HepG2 (cell line): ENCODE results near the gene MRAP. TPM values are rescaled to one million over a fixed set of nuclear protein-coding genes. Genes with fewer than 3 reads are reported as not detected.
"Not testable (repeated sequence)": the region's sequence is repeated elsewhere in the genome, so short reads cannot be mapped to it uniquely, and the experiment has no call there.

ENCODE experiments used
- ATAC-seq: fragments of 200-7000 bp; cut with Tn5 transposase; 3 replicates; pipeline ENCODE4 v1.9.1; 2020; ENCODE audit warnings: mild to moderate bottlenecking, moderate library complexity
- BruUV-seq: library from RNA; stranded (reverse); fragments of 400-500 nt; replicated peaks from 2 replicates; lab custom pipeline; 2021; lab: Mats Ljungman, UMichigan
- CTCF ChIA-PET: fragments of 300-600 bp; formaldehyde crosslinking; extraction: SDS; loops from one replicate; lab custom pipeline; 2021; ENCODE audit warnings: low total read pairs, inconsistent platforms, low intra/inter-chr PET ratio; lab: Yijun Ruan, JAX
- POLR2A ChIA-PET: fragments of 350-600 bp; sonication (Branson Sonifier 250); formaldehyde crosslinking; loops from one replicate; lab custom pipeline; 2020; ENCODE audit warnings: antibody characterized with exemption, inconsistent platforms; lab: Yijun Ruan, JAX
- DNase-seq: peaks from one replicate; pipeline ENCODE4 v3.0.0-alpha.2; 2015; ENCODE audit warnings: low spot score
- FAIRE-seq: peaks from 3 replicates; lab custom pipeline; 2011; peaks lifted over from hg19 to GRCh38; lab: Jason Lieb, UNC
- H2AFZ ChIP-seq: one replicate; pipeline ENCODE4 v1.6.1; 2011; ENCODE audit warnings: low read length, inconsistent platforms
- H3K27ac ChIP-seq: fragments of 300-600 bp; 3 replicates; pipeline ENCODE4 v1.8.0; 2011; ENCODE audit warnings: mixed run types, mild to moderate bottlenecking, mixed read lengths, low read length, inconsistent platforms; ENCODE audit not compliant: insufficient read depth; ENCODE audit errors: extremely low read length
- H3K27me3 ChIP-seq, 2 experiments: fragments of 200-600 bp in 1 of 2; 2 replicates in 1 of 2; 3 replicates in 1 of 2; pipeline versions ENCODE4 v1.6.0 to v1.8.0; 2011; ENCODE audit warnings: low read length in 2 of 2, mild to moderate bottlenecking in 2 of 2, moderate library complexity in 2 of 2, inconsistent platforms in 1 of 2; ENCODE audit not compliant: insufficient read depth in 2 of 2, control insufficient read depth in 1 of 2
- H3K36me3 ChIP-seq, 2 experiments: fragments of 200-600 bp in 1 of 2; replicated peaks in 1 of 2; 2 replicates in 1 of 2; 3 replicates in 1 of 2; pipeline versions ENCODE4 v1.5.1 to v1.8.0; 2011; ENCODE audit warnings: low read length in 2 of 2, inconsistent platforms in 1 of 2; ENCODE audit not compliant: insufficient read depth in 2 of 2, control insufficient read depth in 1 of 2
- H3K4me1 ChIP-seq: 2 replicates; pipeline ENCODE4 v1.5.1; 2012; ENCODE audit warnings: low read length, inconsistent platforms; ENCODE audit not compliant: insufficient read depth
- H3K4me2 ChIP-seq: 2 replicates; pipeline ENCODE4 v1.6.0; 2011; ENCODE audit warnings: low read depth, low read length, inconsistent platforms
- H3K4me3 ChIP-seq, 3 experiments: fragments of 200-600 bp in 1 of 3; sonication (generic), shearing (Covaris generic) in 1 of 3; replicated peaks in 1 of 3; 2 replicates each; pipeline ENCODE4 v1.5.1; 2011 to 2016; ENCODE audit warnings: low read length in 3 of 3, inconsistent platforms in 2 of 3, low read depth in 2 of 3, mild to moderate bottlenecking in 2 of 3, control low read depth in 1 of 3, mixed read lengths in 1 of 3; ENCODE audit not compliant: insufficient read depth in 1 of 3
- H3K79me2 ChIP-seq: one replicate; pipeline ENCODE4 v1.6.1; 2011; ENCODE audit warnings: low read length, inconsistent platforms; ENCODE audit not compliant: insufficient read depth
- H3K9ac ChIP-seq: 2 replicates; pipeline ENCODE4 v1.6.0; 2011; ENCODE audit warnings: mild to moderate bottlenecking, low read depth, low read length, inconsistent platforms; ENCODE audit not compliant: insufficient read depth
- H3K9me3 ChIP-seq: 2 replicates; pipeline ENCODE4 v1.5.1; 2012; ENCODE audit warnings: mild to moderate bottlenecking, low read length
- H4K20me1 ChIP-seq: 2 replicates; pipeline ENCODE4 v1.6.0; 2011; ENCODE audit warnings: inconsistent platforms, mild to moderate bottlenecking, low read length, moderate library complexity; ENCODE audit not compliant: insufficient read depth
- ATAD3A ChIP-seq: sonication (generic); formaldehyde crosslinking; IDR thresholded peaks from 2 replicates; pipeline ENCODE4 v1.4.0; 2020; ENCODE audit warnings: missing genetic modification reagents
- FOXA1 ChIP-seq, 2 experiments: fragments of 450-650 bp in 1 of 2; sonication (generic) in 1 of 2; formaldehyde crosslinking in 1 of 2; IDR thresholded peaks; 2 replicates each; pipeline versions ENCODE4 v1.4.0 to v1.6.1; 2016 to 2020; ENCODE audit warnings: missing genetic modification reagents in 1 of 2
- XRCC5 ChIP-seq: fragments of 200-400 bp; formaldehyde crosslinking; optimal IDR thresholded peaks from 2 replicates; pipeline ENCODE3; 2017; ENCODE audit warnings: mild to moderate bottlenecking, low read length
- ZNF280D ChIP-seq: sonication (generic); formaldehyde crosslinking; IDR thresholded peaks from 2 replicates; pipeline ENCODE4 v1.5.1; 2020; ENCODE audit warnings: mild to moderate bottlenecking, missing genetic modification reagents
- WGBS: methylation state at CpG from one replicate; pipeline ENCODE4 v1.1.6; 2017; ENCODE audit warnings: low lambda C conversion rate; 5-methylcytosine and 5-hydroxymethylcytosine counted together
- in situ Hi-C: cut with HindIII; loops from 2 replicates; pipeline ENCODE4 v1.10.0; 2017; ENCODE audit warnings: low pct_unique_long_range_greater_than_20kb; ENCODE audit not compliant: extremely low pct_ligation_motif_present
- intact Hi-C: fragments of 100-400 bp; cut with micrococcal nuclease; formaldehyde crosslinking; loops from one replicate; pipeline ENCODE4 v1.10.0; 2022; ENCODE audit not compliant: unreplicated experiment
- polyA plus RNA-seq, 8 experiments: library from polyadenylated mRNA; depleted of rRNA in 3 of 8; stranded (reverse) in 7 of 8; unstranded in 1 of 8; fragments of >200 nt; fragmentation: Illumina TruSeq in 4 of 8; extraction: Trizol in 4 of 8; gene quantifications; 2 replicates each; pipeline versions ENCODE4 v1.2.1 to v1.2.3, GENCODE V29; 2011 to 2016; ENCODE audit warnings: low read depth in 4 of 8, missing spikeins in 1 of 8, mixed read lengths in 1 of 8; ENCODE audit not compliant: insufficient read depth in 1 of 8
- total RNA-seq, 5 experiments: library from RNA; depleted of rRNA; stranded (reverse); fragments of >200 nt; fragmentation: Illumina TruSeq; extraction: Trizol; gene quantifications; 2 replicates each; pipeline ENCODE4 v1.2.3, GENCODE V29; 2016; ENCODE audit warnings: low read depth in 1 of 5

MRAP gene
- total and polyA plus RNA-seq, 2 of the 13 experiments (the other 11 are each of a cell fraction or from before 2014, with no cell fraction given): 0.46 to 1.2 TPM

- TF ChIP-seq ZNF280D (CRISPR knock-in tag): no peak
- no peak for TF ChIP-seq ATAD3A (CRISPR knock-in tag)
- TF ChIP-seq XRCC5: peak; percentile 58
- no peak for TF ChIP-seq FOXA1 (IDR thresholded peaks at IDR 0.05)
- peak; percentile 43; the same call in 1 of the 2 replicates for TF ChIP-seq FOXA1 (CRISPR knock-in tag; IDR thresholded peaks at IDR 0.05)
These were observed 40.5 kb upstream of the MRAP start (continued) for GRCh38 chr21:32257962-32258785.

GRCh38 chr21:32258786-32259048, 39.9 kb upstream of the MRAP start:
- FAIRE-seq, H4K20me1 ChIP-seq, H3K9ac ChIP-seq, H3K4me3 ChIP-seq, POLR2A ChIA-PET, BruUV-seq, H3K27ac ChIP-seq, H2AFZ ChIP-seq, DNase-seq, H3K4me2 ChIP-seq, H3K36me3 ChIP-seq, ATAC-seq, H3K79me2 ChIP-seq, H3K9me3 ChIP-seq, H3K4me1 ChIP-seq: not testable (repeated sequence)
- 56% methylated on average over 5 of the region's 5 CpGs for WGBS
- intact Hi-C loops: loop anchor here (1.0 kb wide), 3 partner anchors 392 to 477 kb away; no protein-coding TSS in a partner anchor
- CTCF ChIA-PET: interaction anchor here (0.6 to 2.3 kb wide), 4 partner anchors 163 to 473 kb away, joined by 3 to 35 read pairs (median 11); no protein-coding TSS in a partner anchor
- in situ Hi-C loops: loop anchor here (10.0 to 25.0 kb wide), 2 partner anchors 271 to 484 kb away; no protein-coding TSS in a partner anchor
- H3K27me3 ChIP-seq: peaks cover 0 to 17% of the 10 kb centered on the region in 2 experiments; a peak in 3 of 5 replicates
